GM20000 (cell line): Measurements from ENCODE around the gene KCNQ1OT1.

Source experiments
- DNase-seq: peaks from one replicate; pipeline ENCODE4 v3.0.0; 2012; ENCODE audit warnings: low spot score
- TF ChIP-seq, protein P1 (sequence below): IDR thresholded peaks from 2 replicates; pipeline ENCODE4 v1.5.1; 2012; ENCODE audit warnings: mild to moderate bottlenecking, control low read depth; ENCODE audit errors: extremely low read depth, missing control alignments

The KCNQ1OT1 gene

GRCh38 chr11:2735053-2735589 is 35.3 kb upstream of the KCNQ1OT1 start:
- TF ChIP-seq, protein P1, sequence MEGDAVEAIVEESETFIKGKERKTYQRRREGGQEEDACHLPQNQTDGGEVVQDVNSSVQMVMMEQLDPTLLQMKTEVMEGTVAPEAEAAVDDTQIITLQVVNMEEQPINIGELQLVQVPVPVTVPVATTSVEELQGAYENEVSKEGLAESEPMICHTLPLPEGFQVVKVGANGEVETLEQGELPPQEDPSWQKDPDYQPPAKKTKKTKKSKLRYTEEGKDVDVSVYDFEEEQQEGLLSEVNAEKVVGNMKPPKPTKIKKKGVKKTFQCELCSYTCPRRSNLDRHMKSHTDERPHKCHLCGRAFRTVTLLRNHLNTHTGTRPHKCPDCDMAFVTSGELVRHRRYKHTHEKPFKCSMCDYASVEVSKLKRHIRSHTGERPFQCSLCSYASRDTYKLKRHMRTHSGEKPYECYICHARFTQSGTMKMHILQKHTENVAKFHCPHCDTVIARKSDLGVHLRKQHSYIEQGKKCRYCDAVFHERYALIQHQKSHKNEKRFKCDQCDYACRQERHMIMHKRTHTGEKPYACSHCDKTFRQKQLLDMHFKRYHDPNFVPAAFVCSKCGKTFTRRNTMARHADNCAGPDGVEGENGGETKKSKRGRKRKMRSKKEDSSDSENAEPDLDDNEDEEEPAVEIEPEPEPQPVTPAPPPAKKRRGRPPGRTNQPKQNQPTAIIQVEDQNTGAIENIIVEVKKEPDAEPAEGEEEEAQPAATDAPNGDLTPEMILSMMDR = no peak
- no peak for DNase-seq

DNA sequence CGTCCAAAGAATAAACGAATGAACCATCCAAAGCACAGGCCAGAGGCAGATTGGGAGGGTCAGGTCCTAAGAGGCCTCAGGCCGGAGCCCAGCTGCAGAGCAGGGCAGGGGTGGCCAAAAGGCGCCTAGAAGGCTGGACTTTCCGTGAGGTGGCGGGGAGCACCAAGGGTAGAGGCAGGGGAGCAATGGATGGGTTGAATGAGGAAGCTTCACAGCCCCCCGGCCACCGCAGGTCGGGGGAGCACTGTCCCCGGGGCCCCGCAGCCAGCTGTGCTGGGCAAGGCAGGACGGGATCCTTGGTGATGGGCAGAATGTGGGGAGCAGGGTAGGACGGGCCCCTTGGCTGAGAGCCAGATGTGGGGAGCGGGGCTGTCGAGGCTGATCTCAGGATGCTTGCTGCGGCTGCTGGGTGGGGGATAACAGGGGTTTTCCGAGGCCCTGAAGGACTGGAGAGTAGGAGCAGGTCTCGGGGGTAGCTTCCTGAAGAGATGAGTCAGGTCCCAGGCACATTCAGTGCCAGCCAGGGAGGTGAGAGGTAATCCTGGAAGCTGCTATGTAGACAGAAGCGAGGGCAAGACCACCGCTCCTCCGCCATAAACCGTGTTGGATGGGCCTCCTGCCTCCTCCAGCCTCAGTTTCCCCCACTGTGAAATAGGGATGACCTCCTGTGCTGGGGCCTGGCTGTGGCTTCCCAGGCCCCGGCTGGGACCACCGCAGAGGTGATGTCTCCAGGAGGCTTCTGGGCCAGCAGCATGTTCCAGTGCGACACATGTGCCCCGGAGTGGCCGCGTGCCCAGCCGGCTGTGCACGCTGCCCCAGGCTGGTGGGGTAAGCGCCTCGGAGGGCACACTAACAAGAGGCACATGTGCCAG is 34.6 kb upstream of the KCNQ1OT1 start:
- TF ChIP-seq, protein P1 = no peak
- no peak for DNase-seq

GRCh38 chr11:2732940-2733628 is 33.3 kb upstream of the KCNQ1OT1 start:
- no peak for DNase-seq
- TF ChIP-seq, protein P1 = no peak

DNA sequence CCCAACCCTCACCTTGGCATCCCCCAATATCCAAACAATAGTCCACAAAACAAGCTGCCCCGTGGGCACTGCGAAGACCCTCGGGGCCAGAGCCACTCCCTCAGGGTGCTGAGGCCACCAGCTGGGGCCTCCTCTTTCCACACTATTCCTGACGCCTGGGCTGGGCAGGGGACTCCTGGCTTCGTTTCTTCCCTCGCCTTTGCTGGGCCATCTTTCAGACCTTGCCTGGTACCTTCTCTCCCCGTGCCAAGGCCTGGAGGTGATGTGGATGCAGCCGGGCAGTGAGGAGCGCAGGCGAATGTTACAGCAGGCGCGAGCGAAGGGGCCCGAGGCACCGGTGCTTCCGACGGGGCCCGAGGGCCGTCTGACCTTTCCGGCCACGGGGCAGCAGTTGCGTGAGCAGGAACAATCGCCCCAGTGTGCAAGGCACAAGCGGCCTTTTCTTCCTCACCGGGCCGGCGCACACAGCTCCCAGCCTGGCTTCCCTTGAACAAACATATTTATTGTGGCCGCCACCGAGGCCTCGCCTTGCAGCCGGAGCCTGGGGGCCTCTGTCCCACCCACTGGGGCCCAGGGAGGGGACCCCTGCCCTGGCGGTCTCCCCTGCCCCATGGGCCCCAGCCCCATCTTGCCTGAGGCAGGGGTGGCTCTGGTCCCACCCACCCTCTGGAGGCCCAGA is 32.6 kb upstream of the KCNQ1OT1 start:
- TF ChIP-seq, protein P1 = no peak
- no peak for DNase-seq

DNA sequence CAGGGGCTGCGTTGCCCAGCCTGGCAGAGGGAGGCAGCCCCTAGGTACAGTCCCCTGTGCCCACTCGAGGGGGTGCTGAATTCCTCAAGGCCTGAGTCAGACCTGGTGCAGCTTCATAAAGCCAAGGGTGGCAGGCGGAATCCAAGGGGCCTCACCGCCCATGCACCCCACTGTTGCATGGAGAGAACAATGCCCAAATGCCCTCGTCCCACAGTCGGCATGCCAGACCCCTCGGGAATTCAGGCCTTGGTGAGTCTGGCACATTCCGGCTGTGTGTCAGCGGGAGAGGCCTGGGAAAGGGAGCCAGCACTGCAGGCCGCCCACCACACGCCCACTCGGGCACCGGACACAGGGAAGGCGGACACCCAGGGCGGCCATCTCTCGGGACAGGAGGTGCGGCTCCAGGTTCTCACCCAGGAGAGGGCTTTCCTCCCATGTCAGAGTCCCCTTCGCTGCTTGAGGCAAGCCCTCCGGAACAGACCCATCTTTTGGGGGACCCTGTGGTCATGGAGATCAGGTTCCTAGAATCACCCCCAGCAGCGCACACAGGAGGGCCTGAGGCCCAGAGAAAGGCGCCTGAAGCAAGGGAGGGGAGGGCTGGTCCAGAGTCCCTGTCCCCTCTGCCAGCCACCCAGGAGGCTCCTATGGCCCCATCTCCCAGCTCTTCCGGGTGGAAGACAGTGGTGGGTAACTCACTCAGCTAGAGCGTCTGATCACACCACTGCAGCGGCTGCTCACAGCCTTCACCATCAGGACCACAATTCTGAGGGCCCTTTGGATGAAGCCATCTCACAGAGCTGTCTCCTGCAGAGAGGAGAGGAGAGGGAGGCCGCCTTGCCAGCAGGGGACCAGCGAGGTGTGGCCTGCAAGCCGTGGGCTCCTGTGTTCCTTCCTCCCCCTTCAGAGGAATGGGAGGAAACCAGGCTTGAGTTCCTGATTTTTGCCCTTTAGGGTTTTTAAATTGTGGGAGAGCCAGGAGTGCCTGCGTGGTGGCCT is 31.6 kb upstream of the KCNQ1OT1 start:
- TF ChIP-seq, protein P1 = no peak
- no peak for DNase-seq

- DNase-seq = no peak
- TF ChIP-seq, protein P1 = no peak
Observed at GRCh38 chr11:2730272-2731129, 30.7 kb upstream of the KCNQ1OT1 start.
